ENCODE results near the gene AMOTL1.

Gene AMOTL1

GRCh38 chr11:94854770-94855633, 86.8 kb downstream of the AMOTL1 start:
- DNase-seq: no peak

- DNase-seq: no peak
These were observed 87.5 kb downstream of the AMOTL1 start for GRCh38 chr11:94855666-94856065.

- DNase-seq: no peak
These were observed 88.3 kb downstream of the AMOTL1 start for GRCh38 chr11:94856443-94856842.

GRCh38 chr11:94857337-94857736, 89.2 kb downstream of the AMOTL1 start:
- no peak for DNase-seq

GRCh38 chr11:94858012-94858705, 90.0 kb downstream of the AMOTL1 start:
- DNase-seq: no peak

- no peak for DNase-seq
These were observed 92.2 kb downstream of the AMOTL1 start for GRCh38 chr11:94860333-94860732.

GRCh38 chr11:94861306-94861845, 93.2 kb downstream of the AMOTL1 start:
- no peak for DNase-seq

GRCh38 chr11:94862926-94863880, 95.0 kb downstream of the AMOTL1 start:
- no peak for DNase-seq

GRCh38 chr11:94864506-94865045, 96.4 kb downstream of the AMOTL1 start:
- no peak for DNase-seq

- DNase-seq: no peak
These were observed 98.2 kb downstream of the AMOTL1 start for GRCh38 chr11:94866231-94866822.

- DNase-seq: no peak
These were observed 99.0 kb downstream of the AMOTL1 start for GRCh38 chr11:94866936-94867795.

GRCh38 chr11:94868468-94868867, 100.3 kb downstream of the AMOTL1 start:
- no peak for DNase-seq

- DNase-seq: no peak
These were observed 101.0 kb downstream of the AMOTL1 start for GRCh38 chr11:94869186-94869585.

GRCh38 chr11:94870422-94870821, 102.3 kb downstream of the AMOTL1 start:
- DNase-seq: no peak

GRCh38 chr11:94871491-94872185, 103.5 kb downstream of the AMOTL1 start:
- no peak for DNase-seq

GRCh38 chr11:94873916-94874540, 105.9 kb downstream of the AMOTL1 start:
- DNase-seq: no peak

- no peak for DNase-seq
These were observed 108.1 kb downstream of the AMOTL1 start for GRCh38 chr11:94876222-94876621.

GRCh38 chr11:94876645-94877442, 108.7 kb downstream of the AMOTL1 start:
- DNase-seq: peak; percentile 32

Measured in right kidney (tissue), 1 donor.